Natural killer cell (primary cell): ENCODE results near the gene FANK1. TPM values are rescaled to one million over a fixed set of nuclear protein-coding genes. Genes with fewer than 3 reads are reported as not detected.

Source experiments
- ATAC-seq, 3 donors: fragments of 150-1000 bp in 2 of 3; fragments of 200-7000 bp in 1 of 3; cut with Tn5 transposase; 1 replicate in 1 of 3; 2 replicates in 2 of 3; pipeline ENCODE4 v1.10.0; 2021; ENCODE audit warnings: mild to moderate bottlenecking in 2 of 3, moderate library complexity in 2 of 3
- DNase-seq, 2 donors: peaks; one replicate each; pipeline versions ENCODE4 v3.0.0 to v3.0.0-alpha.2; 2013 to 2021; ENCODE audit warnings: mixed read lengths in 1 of 2
- H3K27ac ChIP-seq: one replicate; pipeline ENCODE4 v1.5.1; 2013; ENCODE audit warnings: mild to moderate bottlenecking, low read length
- H3K27me3 ChIP-seq: one replicate; pipeline ENCODE4 v1.6.1; 2013; ENCODE audit warnings: low read length; ENCODE audit not compliant: control insufficient read depth, insufficient read depth
- H3K36me3 ChIP-seq: one replicate; pipeline ENCODE4 v1.6.1; 2013; ENCODE audit warnings: low read length; ENCODE audit not compliant: control insufficient read depth, insufficient read depth
- H3K4me1 ChIP-seq: one replicate; pipeline ENCODE4 v1.6.1; 2013; ENCODE audit warnings: low read length; ENCODE audit not compliant: control insufficient read depth, insufficient read depth
- H3K4me3 ChIP-seq: one replicate; pipeline ENCODE4 v1.5.1; 2013; ENCODE audit warnings: low read length
- H3K9me3 ChIP-seq: one replicate; pipeline ENCODE4 v1.6.1; 2013; ENCODE audit warnings: low read length; ENCODE audit not compliant: control insufficient read depth, insufficient read depth
- H3K27ac Mint-ChIP-seq, 2 donors: one replicate each; pipeline ENCODE4 v1.8.0; 2022; ENCODE audit warnings: mild to moderate bottlenecking in 2 of 2, mixed read lengths in 2 of 2, moderate library complexity in 1 of 2
- H3K27me3 Mint-ChIP-seq, 2 donors: one replicate each; pipeline ENCODE4 v1.8.0; 2022; ENCODE audit warnings: low read depth in 2 of 2, mixed read lengths in 2 of 2
- H3K36me3 Mint-ChIP-seq: one replicate; pipeline ENCODE4 v1.8.0; 2022; ENCODE audit warnings: mixed read lengths
- H3K4me1 Mint-ChIP-seq, 2 donors: one replicate each; pipeline ENCODE4 v1.8.0; 2022; ENCODE audit warnings: mixed read lengths in 2 of 2
- H3K4me3 Mint-ChIP-seq: one replicate; pipeline ENCODE4 v1.8.0; 2022; ENCODE audit warnings: mild to moderate bottlenecking, moderate library complexity, mixed read lengths
- H3K9me3 Mint-ChIP-seq, 2 donors: one replicate each; pipeline ENCODE4 v1.8.0; 2022; ENCODE audit warnings: mixed read lengths in 2 of 2
- CTCF ChIP-seq: fragments of 200-600 bp; IDR thresholded peaks from one replicate; pipeline ENCODE4 v1.8.0; 2022; ENCODE audit warnings: antibody characterized with exemption
- WGBS: methylation state at CpG from one replicate; pipeline ENCODE4 v1.1.7; 2013; ENCODE audit warnings: missing lambda C conversion rate; ENCODE audit not compliant: insufficient coverage; 5-methylcytosine and 5-hydroxymethylcytosine counted together
- intact Hi-C: fragments of 100-400 bp; cut with micrococcal nuclease; formaldehyde crosslinking; loops from one replicate; pipeline ENCODE4 v1.14.2; 2022
- total RNA-seq, 4 donors: library from RNA; stranded (reverse); fragments of 120-200 nt in 1 of 4; gene quantifications; one replicate each; pipeline versions ENCODE4 v1.2.3 to v1.2.4, GENCODE V29; 2013 to 2022

FANK1 gene
- total RNA-seq, 3 donors from 2014 or later (not counting 1 experiment from before 2014, with no cell fraction given) = not detected

- Mint-ChIP-seq H3K36me3 (peaks cover 10% of the 10 kb centered on the region), H3K9me3 (no peaks in the 10 kb centered on the region), H3K27me3 (no peaks in the 10 kb centered on the region), H3K4me3 (no peak overlapping the region), H3K27ac (no peak overlapping the region), H3K4me1 (peaks cover 0 to 7% of the 10 kb centered on the region in 2 donors)
- intact Hi-C loops = no loop called here
- peaks cover 3% of the 10 kb centered on the region for H3K9me3 ChIP-seq
- ATAC-seq (no peak), DNase-seq (no peak)
- no peak overlapping the region for H3K27ac ChIP-seq
- WGBS = 100% methylated on average over 1 of the region's 2 CpGs
- TF ChIP-seq CTCF = no peak
- no peaks in the 10 kb centered on the region for H3K4me1 ChIP-seq
- H3K36me3 ChIP-seq = no peaks in the 10 kb centered on the region
- H3K4me3 ChIP-seq = no peak overlapping the region
- no peaks in the 10 kb centered on the region for H3K27me3 ChIP-seq
These were observed 138.2 kb downstream of the FANK1 start for GRCh38 chr10:126034586-126034985.

GRCh38 chr10:126036515-126036914, 140.2 kb downstream of the FANK1 start:
- Histone ChIP-seq H3K27me3 (no peaks in the 10 kb centered on the region), H3K27ac (no peak overlapping the region), H3K4me3 (no peak overlapping the region), H3K36me3 (no peaks in the 10 kb centered on the region), H3K9me3 (peaks cover 3% of the 10 kb centered on the region), H3K4me1 (peaks cover 8% of the 10 kb centered on the region)
- 15% methylated on average over 4 of the region's 5 CpGs for WGBS
- no peaks in the 10 kb centered on the region for H3K9me3 Mint-ChIP-seq
- H3K4me3 Mint-ChIP-seq = no peak overlapping the region
- DNase-seq (no peak), ATAC-seq (no peak)
- H3K27ac Mint-ChIP-seq = peak overlapping the region; percentile 10 to 98
- no peak for TF ChIP-seq CTCF
- H3K36me3 Mint-ChIP-seq = peaks cover 10% of the 10 kb centered on the region
- intact Hi-C loops = no loop called here
- H3K27me3 Mint-ChIP-seq = no peaks in the 10 kb centered on the region
- H3K4me1 Mint-ChIP-seq = peaks cover 8 to 16% of the 10 kb centered on the region in 2 donors

- DNase-seq = no peak
- ATAC-seq = no peak
- Histone ChIP-seq H3K36me3 (no peaks in the 10 kb centered on the region), H3K27me3 (no peaks in the 10 kb centered on the region), H3K9me3 (peaks cover 3% of the 10 kb centered on the region), H3K4me3 (no peak overlapping the region), H3K27ac (no peak overlapping the region), H3K4me1 (peaks cover 22% of the 10 kb centered on the region)
- Mint-ChIP-seq H3K9me3 (no peaks in the 10 kb centered on the region), H3K27ac (peak overlapping the region; percentile 98 to 99), H3K4me3 (no peak overlapping the region), H3K27me3 (no peaks in the 10 kb centered on the region), H3K4me1 (peaks cover 20 to 30% of the 10 kb centered on the region in 2 donors), H3K36me3 (peaks cover 10% of the 10 kb centered on the region)
- no peak for TF ChIP-seq CTCF
- 71% methylated on average over 10 of the region's 10 CpGs for WGBS
- intact Hi-C loops = no loop called here
These were observed 141.6 kb downstream of the FANK1 start for GRCh38 chr10:126037946-126038345.

- 94% methylated on average over 2 of the region's 4 CpGs for WGBS
- Mint-ChIP-seq H3K36me3 (no peaks in the 10 kb centered on the region), H3K27ac (peak overlapping the region; percentile 98 to 99), H3K9me3 (no peaks in the 10 kb centered on the region), H3K4me1 (peaks cover 20 to 34% of the 10 kb centered on the region in 2 donors), H3K27me3 (no peaks in the 10 kb centered on the region), H3K4me3 (peak overlapping the region; percentile 37)
- DNase-seq = no peak
- no peak for ATAC-seq
- no peaks in the 10 kb centered on the region for H3K36me3 ChIP-seq
- intact Hi-C loops = loop anchor here (1.0 kb wide), 1 partner anchor 29 kb away; no protein-coding TSS in a partner anchor
- H3K27ac ChIP-seq = peak overlapping the region; percentile 97
- no peaks in the 10 kb centered on the region for H3K27me3 ChIP-seq
- no peaks in the 10 kb centered on the region for H3K9me3 ChIP-seq
- no peak overlapping the region for H3K4me3 ChIP-seq
- peaks cover 27% of the 10 kb centered on the region for H3K4me1 ChIP-seq
- no peak for TF ChIP-seq CTCF
These were observed 144.8 kb downstream of the FANK1 start for GRCh38 chr10:126041117-126041516.
